GM23338 (cell line): ENCODE measurements around the gene NLN. TPM values are rescaled to one million over a fixed set of nuclear protein-coding genes. Genes with fewer than 3 reads are reported as not detected.

Experiments used
- ATAC-seq: fragments of 200-7000 bp; cut with Tn5 transposase; 3 replicates; pipeline ENCODE4 v1.9.1; 2020
- DNase-seq: peaks from one replicate; pipeline ENCODE4 v3.0.0-alpha.2; 2015; ENCODE audit warnings: low spot score
- H2AFZ ChIP-seq: fragments of 200-600 bp; sonication (generic); 2 replicates; pipeline ENCODE4 v1.8.0; 2016; ENCODE audit warnings: antibody characterized with exemption, mild to moderate bottlenecking, moderate library complexity
- H3F3A ChIP-seq: fragments of 200-600 bp; sonication (generic); replicated peaks from 2 replicates; pipeline ENCODE4 v1.8.0; 2017; ENCODE audit warnings: antibody characterized with exemption, mixed run types, low read depth
- H3K27ac ChIP-seq: fragments of 200-600 bp; sonication (generic); 2 replicates; pipeline ENCODE4 v1.6.1; 2016; ENCODE audit warnings: low read depth
- H3K27me3 ChIP-seq: fragments of 200-600 bp; sonication (generic); 2 replicates; pipeline ENCODE4 v1.8.0; 2016; ENCODE audit warnings: mild to moderate bottlenecking, mixed run types, moderate library complexity; ENCODE audit not compliant: insufficient read depth
- H3K36me3 ChIP-seq: fragments of 200-600 bp; sonication (generic); 2 replicates; pipeline ENCODE4 v1.8.0; 2016; ENCODE audit warnings: mild to moderate bottlenecking; ENCODE audit not compliant: insufficient read depth
- H3K4me1 ChIP-seq: fragments of 200-600 bp; sonication (generic); 2 replicates; pipeline ENCODE4 v1.8.0; 2016; ENCODE audit warnings: mild to moderate bottlenecking, moderate library complexity; ENCODE audit not compliant: insufficient read depth
- H3K4me2 ChIP-seq: fragments of 200-600 bp; sonication (generic); 2 replicates; pipeline ENCODE4 v1.7.1; 2017; ENCODE audit warnings: mixed run types
- H3K4me3 ChIP-seq: fragments of 200-600 bp; sonication (generic); 2 replicates; pipeline ENCODE4 v1.6.1; 2016; ENCODE audit warnings: mixed run types
- H3K79me2 ChIP-seq: fragments of 200-600 bp; sonication (generic); replicated peaks from 2 replicates; pipeline ENCODE4 v1.8.0; 2017; ENCODE audit warnings: mild to moderate bottlenecking; ENCODE audit not compliant: insufficient read depth
- H3K9me2 ChIP-seq: fragments of 200-600 bp; sonication (generic); 2 replicates; pipeline ENCODE4 v1.8.0; 2017; ENCODE audit not compliant: insufficient read depth
- H4K20me1 ChIP-seq: fragments of 200-600 bp; sonication (generic); replicated peaks from 2 replicates; pipeline ENCODE4 v1.8.0; 2017; ENCODE audit warnings: mild to moderate bottlenecking; ENCODE audit not compliant: insufficient read depth
- H3K27ac Mint-ChIP-seq: 2 replicates; pipeline ENCODE4 v1.8.0; 2020; ENCODE audit warnings: inconsistent platforms, mild to moderate bottlenecking, moderate library complexity, mixed read lengths
- H3K27me3 Mint-ChIP-seq: 3 replicates; pipeline ENCODE4 v1.8.0; 2022; ENCODE audit warnings: low read depth, mild to moderate bottlenecking, moderate library complexity, mixed read lengths, inconsistent platforms; ENCODE audit not compliant: insufficient read depth, poor library complexity
- H3K36me3 Mint-ChIP-seq: 3 replicates; pipeline ENCODE4 v1.8.0; 2021; ENCODE audit warnings: low read depth, mild to moderate bottlenecking, inconsistent platforms, moderate library complexity, mixed read lengths
- H3K4me1 Mint-ChIP-seq: 3 replicates; pipeline ENCODE4 v1.8.0; 2020; ENCODE audit warnings: mild to moderate bottlenecking, inconsistent platforms, mixed read lengths
- H3K4me3 Mint-ChIP-seq: 3 replicates; pipeline ENCODE4 v1.8.0; 2021; ENCODE audit warnings: moderate library complexity, mild to moderate bottlenecking, inconsistent platforms, mixed read lengths
- H3K9me3 Mint-ChIP-seq: 3 replicates; pipeline ENCODE4 v1.8.0; 2020; ENCODE audit warnings: moderate library complexity, mild to moderate bottlenecking, inconsistent platforms, mixed read lengths
- CTCF ChIP-seq, 2 experiments: fragments of 200-600 bp in 1 of 2; sonication (generic) in 1 of 2; conservative IDR thresholded peaks; 2 replicates each; pipeline versions ENCODE4 v1.5.1 to v1.6.1; 2016 to 2017; ENCODE audit warnings: antibody characterized with exemption in 2 of 2, low read depth in 2 of 2, mild to moderate bottlenecking in 2 of 2, moderate library complexity in 1 of 2
- EZH2phosphoT487 ChIP-seq: fragments of 200-600 bp; sonication (generic); IDR thresholded peaks from one replicate; pipeline ENCODE4 v1.8.1; 2018; ENCODE audit warnings: antibody characterized with exemption; ENCODE audit not compliant: unreplicated experiment
- JUNB ChIP-seq: IDR thresholded peaks from one replicate; pipeline ENCODE4 v1.6.1; 2016; ENCODE audit warnings: antibody characterized with exemption; ENCODE audit not compliant: unreplicated experiment
- NANOG ChIP-seq: IDR thresholded peaks from 2 replicates; pipeline ENCODE4 v1.6.1; 2016; ENCODE audit warnings: antibody characterized with exemption, borderline replicate concordance
- POLR2AphosphoS5 ChIP-seq: IDR thresholded peaks from 2 replicates; pipeline ENCODE4 v1.6.1; 2016; ENCODE audit warnings: antibody characterized with exemption, low read depth
- REST ChIP-seq: IDR thresholded peaks from one replicate; pipeline ENCODE4 v1.6.1; 2018; ENCODE audit warnings: antibody characterized with exemption; ENCODE audit not compliant: unreplicated experiment
- STAT1 ChIP-seq: IDR thresholded peaks from one replicate; pipeline ENCODE4 v1.6.1; 2016; ENCODE audit warnings: antibody characterized with exemption; ENCODE audit not compliant: unreplicated experiment
- ZNF114 ChIP-seq: fragments of 250-450 bp; sonication (Bioruptor Pico); IDR thresholded peaks from 2 replicates; pipeline ENCODE4 v1.5.0; 2020; ENCODE audit warnings: mild to moderate bottlenecking, moderate library complexity
- ZNF331 ChIP-seq: fragments of 250-450 bp; sonication (Bioruptor Pico); IDR thresholded peaks from 2 replicates; pipeline ENCODE4 v1.5.0; 2020; ENCODE audit warnings: low read depth, mild to moderate bottlenecking, moderate library complexity
- ZNF462 ChIP-seq: fragments of 250-450 bp; sonication (Bioruptor Pico); IDR thresholded peaks from 2 replicates; pipeline ENCODE4 v1.5.0; 2020; ENCODE audit warnings: mild to moderate bottlenecking, moderate library complexity
- polyA plus RNA-seq: library from polyadenylated mRNA; unstranded; fragments of >200 nt; fragmentation: Nextera tagmentation; extraction: Ambion mirVana; gene quantifications from 2 replicates; pipeline ENCODE4 v1.2.1, GENCODE V29; 2016
- total RNA-seq: library from RNA; depleted of rRNA; stranded (reverse); fragments of >200 nt; shearing (Covaris generic); gene quantifications from 2 replicates; pipeline ENCODE4 v1.2.3, GENCODE V29; 2014

NLN gene
- total and polyA plus RNA-seq, 2 experiments from 2014 or later: 56.4 to 168 TPM

- TF ChIP-seq REST (no peak), ZNF114 (no peak), EZH2phosphoT487 (no peak), JUNB (no peak), NANOG (no peak), STAT1 (no peak)
Observed at GRCh38 chr5:65874241-65874640, 152.2 kb downstream of the NLN start (continued).

- H3K27me3 ChIP-seq: no peaks in the 10 kb centered on the region
- H3K79me2 ChIP-seq: no peaks in the 10 kb centered on the region
- H4K20me1 ChIP-seq: no peaks in the 10 kb centered on the region
- Mint-ChIP-seq H3K4me3 (no peak overlapping the region), H3K27ac (no peak overlapping the region), H3K9me3 (no peaks in the 10 kb centered on the region), H3K4me1 (no peaks in the 10 kb centered on the region), H3K36me3 (no peaks in the 10 kb centered on the region), H3K27me3 (no peaks in the 10 kb centered on the region)
- no peaks in the 10 kb centered on the region for H3K9me2 ChIP-seq
- no peaks in the 10 kb centered on the region for H3K4me1 ChIP-seq
- no peaks in the 10 kb centered on the region for H3K36me3 ChIP-seq
- H3K4me2 ChIP-seq: no peak overlapping the region
- H2AFZ ChIP-seq: no peak overlapping the region
- H3K4me3 ChIP-seq: no peak overlapping the region
- no peaks in the 10 kb centered on the region for H3F3A ChIP-seq
- ATAC-seq (no peak), DNase-seq (no peak)
- H3K27ac ChIP-seq: no peak overlapping the region
- TF ChIP-seq NANOG (no peak), EZH2phosphoT487 (no peak), ZNF462 (CRISPR knock-in tag) (no peak), POLR2AphosphoS5 (no peak), ZNF331 (CRISPR knock-in tag) (no peak), REST (no peak), CTCF (conservative IDR thresholded peaks at IDR 0.05; ENCODE audit: low read depth in 2 of 2) (no peak), STAT1 (no peak), ZNF114 (no peak)
Observed at GRCh38 chr5:65876496-65876895, 154.5 kb downstream of the NLN start.
